Mucosa of gallbladder (tissue), 1 donor: ENCODE data around the gene FANCI. TPM values are rescaled to one million over a fixed set of nuclear protein-coding genes. Genes with fewer than 3 reads are reported as not detected.

Source experiments
- DNase-seq: peaks from one replicate; pipeline ENCODE4 v3.0.0-alpha.2; 2020; ENCODE audit warnings: low spot score
- total RNA-seq: library from RNA; stranded (reverse); gene quantifications from one replicate; pipeline ENCODE4 v1.2.1, GENCODE V29; 2021
- donor health status: DM: no; HTN: no; CAD: no.

Gene FANCI
- total RNA-seq, 1 donor from 2014 or later = 6.2 TPM

DNA sequence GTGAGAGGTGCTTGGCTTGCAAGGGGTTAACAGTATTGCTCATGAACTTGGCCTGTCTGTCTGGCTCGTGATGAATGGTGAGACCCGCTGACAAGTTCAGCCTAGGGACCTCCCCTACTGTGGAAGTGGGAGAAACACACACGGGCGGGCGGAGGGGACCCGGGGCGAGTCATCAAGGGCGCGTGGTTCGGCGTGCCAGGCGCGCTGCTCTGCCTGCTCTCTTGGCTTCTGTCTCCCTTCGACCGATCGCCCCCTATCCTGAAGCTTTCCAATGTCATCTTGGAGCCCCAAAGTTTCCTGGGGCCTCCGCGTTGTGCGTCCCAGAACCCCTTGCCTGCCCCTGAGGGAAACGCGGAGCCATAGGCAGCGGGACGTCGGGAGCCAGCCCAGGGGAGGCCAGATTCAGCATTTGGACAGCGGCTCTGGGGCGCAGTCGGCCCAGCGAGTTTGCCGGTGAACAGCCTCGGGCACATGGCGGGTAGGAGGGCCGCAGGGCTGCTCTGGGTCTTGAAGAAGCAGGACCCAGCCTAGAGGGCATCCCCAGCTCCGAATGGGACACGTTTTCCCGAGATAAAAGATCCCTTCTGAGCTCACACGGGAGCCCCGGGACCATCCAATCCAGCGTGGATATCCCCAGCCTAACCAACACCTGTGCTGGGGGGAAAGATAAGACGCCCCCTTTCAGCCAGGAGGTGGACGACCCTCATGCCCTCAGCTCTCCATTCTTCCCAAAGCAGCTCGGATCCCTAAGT lies 117.8 kb downstream of the FANCI start:
- DNase-seq = peak; percentile 69

DNA sequence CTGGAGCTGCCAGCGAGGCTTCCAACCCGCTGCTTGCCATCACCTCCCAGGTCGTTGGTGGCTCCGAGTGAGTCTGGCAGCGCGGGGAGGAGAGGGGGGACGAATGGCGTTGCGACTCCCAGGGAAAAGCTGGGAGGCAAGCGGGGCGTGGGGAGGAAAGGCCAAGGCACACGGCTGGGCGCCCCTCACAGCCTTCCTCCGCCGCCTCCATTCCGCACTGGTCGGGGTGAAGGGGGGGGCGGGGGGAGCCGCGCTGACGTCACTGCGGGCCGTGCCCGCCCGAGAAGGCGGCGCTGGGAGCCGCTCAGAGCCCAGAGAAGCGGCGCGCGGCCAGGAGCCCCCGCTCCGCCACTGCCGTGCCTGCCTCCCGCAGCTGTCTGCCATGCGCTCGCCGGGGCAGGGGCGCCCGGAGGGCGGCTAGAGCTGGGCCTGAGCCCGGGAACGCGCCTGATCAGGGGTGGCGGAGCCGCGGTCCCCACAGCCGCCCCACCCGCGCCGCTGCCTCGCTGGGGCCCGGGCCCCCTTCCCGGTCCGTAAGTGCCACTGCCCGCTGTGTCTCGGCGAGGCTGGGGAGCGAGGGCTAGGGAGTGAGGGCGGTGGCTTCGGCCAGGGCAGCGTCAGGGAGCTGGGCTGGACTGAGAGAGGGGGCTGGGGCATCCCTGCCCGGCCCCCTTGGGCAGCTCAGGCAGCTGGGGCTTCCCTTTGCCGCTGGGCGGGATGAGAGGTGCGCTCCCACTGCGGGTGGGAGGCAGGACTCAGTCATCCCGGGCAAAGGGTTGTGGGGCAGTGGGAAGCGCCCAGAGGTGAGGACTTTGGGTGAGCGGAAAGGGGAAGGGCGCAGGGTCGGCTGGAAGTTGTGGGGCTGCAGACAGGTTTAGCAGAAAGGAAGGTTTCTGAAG lies 118.7 kb downstream of the FANCI start:
- no peak for DNase-seq

DNA sequence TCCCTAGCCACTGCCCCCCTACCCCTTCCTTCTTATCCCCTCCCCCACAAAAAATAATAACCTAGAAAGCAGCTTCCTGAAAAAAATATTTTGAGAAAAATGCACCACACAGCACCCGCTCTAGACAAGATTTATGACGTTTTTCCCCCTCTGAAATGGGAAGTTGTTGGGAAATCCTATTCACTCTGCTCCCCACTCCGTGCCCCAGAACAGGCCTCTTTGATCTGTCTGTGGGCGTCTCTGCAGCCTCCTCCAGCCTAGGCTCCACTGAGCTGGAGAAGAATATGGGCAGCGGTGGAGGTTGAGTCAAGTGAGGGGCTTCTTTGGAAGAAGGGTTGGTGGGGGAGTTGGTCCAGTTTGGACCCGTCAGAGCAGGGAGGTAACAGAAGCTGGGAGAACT lies 119.4 kb downstream of the FANCI start:
- no peak for DNase-seq

DNA sequence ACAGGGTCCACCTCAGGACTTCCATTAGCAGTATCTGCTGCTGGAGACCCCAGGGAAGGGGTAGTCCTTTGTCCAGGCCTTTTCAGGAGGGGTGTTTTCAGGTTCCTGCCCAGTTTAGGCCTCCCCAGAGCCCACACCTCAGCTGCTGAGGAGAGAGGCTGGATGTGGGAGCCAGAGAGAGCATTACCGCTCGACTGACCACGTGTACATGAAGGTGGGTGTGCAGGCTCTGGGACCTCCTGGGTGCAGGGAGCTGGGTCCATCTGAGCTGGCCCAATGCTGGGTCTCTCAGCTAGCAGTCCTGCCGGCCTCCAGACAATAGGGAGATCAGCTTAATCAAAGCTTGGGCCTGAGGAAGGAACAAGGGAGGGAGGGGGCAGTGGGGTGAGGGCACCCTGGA lies 120.0 kb downstream of the FANCI start:
- DNase-seq = no peak

DNA sequence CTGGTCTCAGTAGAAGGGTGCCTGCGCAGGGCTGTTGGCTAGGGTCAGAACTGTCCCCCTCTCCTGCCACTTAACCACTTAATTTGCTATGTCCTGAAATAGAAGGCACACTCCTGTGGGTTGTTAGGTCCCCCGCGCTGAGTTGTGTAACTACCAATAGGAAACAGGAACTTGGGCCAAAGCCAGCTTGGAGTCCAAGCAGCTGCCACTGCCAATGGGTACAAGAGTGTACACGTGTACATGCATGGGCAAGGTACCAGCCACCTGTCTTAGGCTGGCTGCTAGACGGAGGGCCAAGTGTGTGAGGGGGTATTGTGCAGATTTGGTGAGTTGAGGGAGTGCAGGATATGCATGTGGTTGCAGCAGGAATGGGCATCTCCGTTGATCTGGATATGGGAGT lies 120.6 kb downstream of the FANCI start:
- DNase-seq = no peak

DNA sequence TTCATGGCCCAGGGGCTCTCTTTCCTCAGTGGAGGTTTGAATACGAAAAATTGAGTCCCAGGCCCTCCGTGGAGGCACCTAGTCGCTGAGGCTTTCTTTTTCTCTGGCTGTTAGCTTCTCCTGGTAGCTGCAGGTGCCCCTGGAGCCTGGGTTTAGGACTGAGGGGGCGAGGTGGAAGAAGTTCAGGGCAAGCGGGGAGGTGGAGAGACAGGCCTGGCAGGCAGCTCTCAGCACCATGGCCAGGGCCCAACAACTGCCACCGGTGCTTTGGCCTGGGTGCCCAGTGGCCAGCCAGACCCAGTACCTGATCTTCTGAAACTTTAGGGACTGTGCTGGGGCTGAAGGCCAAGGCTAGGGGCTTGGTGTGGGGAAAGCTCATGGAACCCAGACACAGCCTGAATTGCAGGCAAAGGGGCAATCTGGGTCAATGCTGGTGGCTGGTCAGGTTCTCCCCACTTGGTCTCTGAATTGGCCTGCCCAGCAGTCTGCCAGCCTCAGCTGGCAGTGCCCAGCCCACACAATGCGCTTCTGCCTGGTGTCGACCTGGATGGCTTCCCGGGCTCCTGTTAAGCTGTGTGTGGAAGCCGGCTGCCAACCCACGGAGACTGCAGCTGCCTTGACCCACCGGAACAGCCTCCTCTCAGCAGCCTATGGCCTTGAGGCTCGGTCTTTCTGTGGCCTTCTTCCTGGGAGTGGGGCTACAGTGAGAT lies 121.1 kb downstream of the FANCI start:
- DNase-seq = no peak

DNA sequence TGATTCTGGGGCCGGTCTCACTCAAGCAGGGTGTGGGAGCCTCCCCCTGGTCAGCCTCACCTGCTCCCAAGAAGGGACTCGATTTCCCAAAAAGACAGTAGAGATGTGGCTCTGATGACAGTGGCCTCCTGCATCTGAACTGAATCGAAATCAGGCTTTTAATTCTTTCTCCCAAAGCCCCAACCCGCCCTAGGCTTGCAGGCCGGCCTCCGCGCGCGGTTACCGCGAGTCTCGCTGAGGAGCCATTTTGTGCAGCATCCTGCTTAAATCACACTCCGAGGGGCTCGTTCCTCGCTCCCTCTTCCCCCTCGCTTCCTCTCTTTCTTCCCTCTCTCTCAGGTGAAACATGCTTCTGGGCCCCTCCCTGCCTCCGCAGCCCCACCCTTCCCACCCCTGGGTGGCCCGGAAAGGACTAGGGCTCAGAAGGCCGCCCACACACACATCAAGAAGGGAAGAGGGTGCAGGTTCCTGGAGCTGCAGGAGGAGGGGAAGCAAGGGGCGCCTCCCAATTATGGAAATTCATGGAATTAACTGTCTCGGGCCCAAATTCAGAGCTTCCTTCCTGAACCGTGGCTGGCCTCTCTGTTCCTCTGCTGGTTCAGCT lies 121.8 kb downstream of the FANCI start:
- no peak for DNase-seq

Other genes starting within 250 kb of the FANCI start
- 430 TPM for gene ABHD2, start 155.5 kb upstream of the FANCI start, total RNA-seq
- gene RLBP1, start 22.4 kb upstream of the FANCI start, total RNA-seq = not detected
- gene POLG, start 90.8 kb downstream of the FANCI start, total RNA-seq = 56.2 TPM